Ishikawa (cell line): ENCODE results near the gene SHISAL2B.

Experiments used
- CEBPB ChIP-seq: IDR thresholded peaks from 2 replicates; pipeline ENCODE4 v1.6.1; 2012
- CREB1 ChIP-seq: IDR thresholded peaks from 2 replicates; pipeline ENCODE4 v1.6.1; 2012; ENCODE audit warnings: low read depth
- EGR1 ChIP-seq: IDR thresholded peaks from 2 replicates; pipeline ENCODE4 v1.6.1; 2012
- EP300 ChIP-seq: IDR thresholded peaks from 2 replicates; pipeline ENCODE4 v1.6.1; 2012; ENCODE audit warnings: borderline replicate concordance
- FOXM1 ChIP-seq: IDR thresholded peaks from 2 replicates; pipeline ENCODE4 v1.6.1; 2012; ENCODE audit warnings: low read depth, borderline replicate concordance
- MAX ChIP-seq: IDR thresholded peaks from 2 replicates; pipeline ENCODE4 v1.6.1; 2012
- NFIC ChIP-seq: IDR thresholded peaks from 2 replicates; pipeline ENCODE4 v1.6.1; 2012
- RAD21 ChIP-seq: IDR thresholded peaks from 2 replicates; pipeline ENCODE4 v1.6.1; 2012; ENCODE audit warnings: low read depth
- REST ChIP-seq: IDR thresholded peaks from 2 replicates; pipeline ENCODE4 v1.6.1; 2012; ENCODE audit warnings: low read depth, mild to moderate bottlenecking
- TAF1 ChIP-seq: IDR thresholded peaks from 2 replicates; pipeline ENCODE4 v1.6.1; 2012; ENCODE audit warnings: low read depth, mild to moderate bottlenecking
- TCF12 ChIP-seq: IDR thresholded peaks from 2 replicates; pipeline ENCODE4 v1.6.1; 2012; ENCODE audit warnings: low read depth
- TEAD4 ChIP-seq: IDR thresholded peaks from 2 replicates; pipeline ENCODE4 v1.6.1; 2012
- USF1 ChIP-seq: IDR thresholded peaks from 2 replicates; pipeline ENCODE4 v1.6.1; 2012
- YY1 ChIP-seq: IDR thresholded peaks from 2 replicates; pipeline ENCODE4 v1.6.1; 2012; ENCODE audit warnings: low read depth
- ZBTB7A ChIP-seq: IDR thresholded peaks from 2 replicates; pipeline ENCODE4 v1.6.1; 2012; ENCODE audit warnings: low read depth

SHISAL2B gene

GRCh38 chr5:64727150-64727549 lies 36.8 kb downstream of the SHISAL2B start:
- TF ChIP-seq ZBTB7A (no peak), TAF1 (no peak), FOXM1 (no peak), YY1 (no peak)

GRCh38 chr5:64742411-64742810 lies 52.1 kb downstream of the SHISAL2B start:
- TF ChIP-seq NFIC (no peak), RAD21 (no peak), CEBPB (no peak), TEAD4 (no peak), TCF12 (no peak), EP300 (no peak), REST (no peak), ZBTB7A (no peak), USF1 (no peak), MAX (no peak), CREB1 (no peak)

- TF ChIP-seq MAX (no peak), CREB1 (no peak), EP300 (no peak), USF1 (no peak), FOXM1 (no peak), REST (no peak), ZBTB7A (no peak), NFIC (no peak), TCF12 (no peak), TEAD4 (no peak), TAF1 (no peak), RAD21 (no peak), EGR1 (no peak), YY1 (no peak), CEBPB (no peak)
Observed at GRCh38 chr5:64742821-64743220, 52.5 kb downstream of the SHISAL2B start.

GRCh38 chr5:64744914-64745313 lies 54.6 kb downstream of the SHISAL2B start:
- TF ChIP-seq YY1 = no peak
- no peak for TF ChIP-seq CEBPB
- no peak for TF ChIP-seq TCF12
- TF ChIP-seq EP300 = no peak
- no peak for TF ChIP-seq EGR1
- TF ChIP-seq ZBTB7A = no peak
- TF ChIP-seq TEAD4 = no peak
- no peak for TF ChIP-seq CREB1
- no peak for TF ChIP-seq FOXM1
- no peak for TF ChIP-seq MAX
- no peak for TF ChIP-seq NFIC
- TF ChIP-seq TAF1 = no peak
- no peak for TF ChIP-seq RAD21
- TF ChIP-seq USF1 = no peak

- TF ChIP-seq CREB1 (no peak), EGR1 (no peak)
Observed at GRCh38 chr5:64746446-64746845, 56.1 kb downstream of the SHISAL2B start.

GRCh38 chr5:64749385-64749784 lies 59.1 kb downstream of the SHISAL2B start:
- TF ChIP-seq FOXM1 = no peak
- TF ChIP-seq RAD21 = no peak
- TF ChIP-seq ZBTB7A = no peak
- no peak for TF ChIP-seq TEAD4
- no peak for TF ChIP-seq NFIC
- TF ChIP-seq YY1 = no peak
- TF ChIP-seq CREB1 = no peak
- TF ChIP-seq CEBPB = no peak
- no peak for TF ChIP-seq EGR1
